SU-DHL-6 (cell line): ENCODE measurements around the gene TMEM37.

Experiments
- H2AFZ ChIP-seq: fragments of 200-600 bp; sonication (generic); 2 replicates; pipeline ENCODE4 v1.6.1; 2014; ENCODE audit warnings: low read depth, mild to moderate bottlenecking, moderate library complexity, mixed read lengths, antibody characterized with exemption, low read length; ENCODE audit not compliant: severe bottlenecking
- H3F3A ChIP-seq: fragments of 200-600 bp; shearing (Covaris generic); 2 replicates; pipeline ENCODE4 v1.6.0; 2016; ENCODE audit warnings: antibody characterized with exemption, mild to moderate bottlenecking; ENCODE audit not compliant: insufficient read depth
- H3K27ac ChIP-seq: fragments of 200-600 bp; sonication (generic); 2 replicates; pipeline ENCODE4 v1.5.1; 2016; ENCODE audit warnings: low read depth, mild to moderate bottlenecking, low read length, moderate library complexity, mixed read lengths
- H3K27me3 ChIP-seq: fragments of 200-600 bp; sonication (generic), shearing (Covaris generic); 2 replicates; pipeline ENCODE4 v1.6.0; 2014; ENCODE audit warnings: mild to moderate bottlenecking, low read length
- H3K36me3 ChIP-seq: fragments of 200-600 bp; sonication (generic); 2 replicates; pipeline ENCODE4 v1.6.1; 2014; ENCODE audit warnings: mild to moderate bottlenecking, low read length, mixed read lengths
- H3K4me2 ChIP-seq: fragments of 300-600, 200-600 bp; shearing (Covaris generic), sonication (generic); 2 replicates; pipeline ENCODE4 v1.6.0; 2014; ENCODE audit warnings: low read length, low read depth, mild to moderate bottlenecking; ENCODE audit not compliant: poor library complexity, severe bottlenecking
- H3K4me3 ChIP-seq: fragments of 200-600 bp; sonication (generic); 2 replicates; pipeline ENCODE4 v1.5.1; 2014; ENCODE audit warnings: antibody characterized with exemption, low read length, mild to moderate bottlenecking, mixed read lengths; ENCODE audit not compliant: insufficient read depth, poor library complexity, severe bottlenecking
- H3K79me2 ChIP-seq: fragments of 200-600 bp; sonication (generic); 2 replicates; pipeline ENCODE4 v1.6.1; 2014; ENCODE audit warnings: mild to moderate bottlenecking, low read length, moderate library complexity; ENCODE audit not compliant: insufficient read depth
- H3K9ac ChIP-seq: fragments of 200-600 bp; sonication (generic); 2 replicates; pipeline ENCODE4 v1.7.0; 2014; ENCODE audit warnings: mild to moderate bottlenecking, low read length
- H3K9me2 ChIP-seq: fragments of 200-600 bp; sonication (generic); replicated peaks from 2 replicates; pipeline ENCODE4 v1.6.1; 2014; ENCODE audit warnings: low read length; ENCODE audit not compliant: insufficient read depth
- H3K9me3 ChIP-seq: fragments of 200-600 bp; sonication (generic); 2 replicates; pipeline ENCODE4 v1.6.1; 2014; ENCODE audit warnings: low read length, mixed read lengths; ENCODE audit not compliant: insufficient read depth
- H4K20me1 ChIP-seq: fragments of 200-600 bp; sonication (generic); 2 replicates; pipeline ENCODE4 v1.6.1; 2014; ENCODE audit warnings: low read depth, mild to moderate bottlenecking, antibody characterized with exemption, low read length, moderate library complexity, mixed read lengths
- CTCF ChIP-seq: fragments of 200-600 bp; sonication (generic); IDR thresholded peaks from one replicate; pipeline ENCODE4 v1.5.1; 2017; ENCODE audit warnings: antibody characterized with exemption, mild to moderate bottlenecking, low read length, moderate library complexity; ENCODE audit not compliant: insufficient read depth, poor library complexity, severe bottlenecking
- EZH2phosphoT487 ChIP-seq: fragments of 200-600 bp; sonication (generic), shearing (Covaris generic); conservative IDR thresholded peaks from 2 replicates; pipeline ENCODE4 v1.6.1; 2018; ENCODE audit warnings: mild to moderate bottlenecking, antibody characterized with exemption, low read length, moderate library complexity, mixed read lengths

TMEM37 gene

GRCh38 chr2:119441376-119442225 lies 9.9 kb downstream of the TMEM37 start:
- Histone ChIP-seq H3K9ac (no peak overlapping the region), H2AFZ (no peak overlapping the region), H3K4me2 (no peak overlapping the region), H3K9me3 (no peaks in the 10 kb centered on the region), H3K27me3 (no peaks in the 10 kb centered on the region), H3K9me2 (no peaks in the 10 kb centered on the region), H4K20me1 (no peaks in the 10 kb centered on the region), H3K79me2 (no peaks in the 10 kb centered on the region), H3K4me3 (no peak overlapping the region), H3K36me3 (no peaks in the 10 kb centered on the region), H3F3A (no peaks in the 10 kb centered on the region), H3K27ac (no peak overlapping the region)
- TF ChIP-seq EZH2phosphoT487: no peak
- no peak for TF ChIP-seq CTCF

GRCh38 chr2:119442226-119442619 lies 10.6 kb downstream of the TMEM37 start:
- H2AFZ ChIP-seq: peak overlapping the region; percentile 7
- H3K79me2 ChIP-seq: no peaks in the 10 kb centered on the region
- no peak overlapping the region for H3K9ac ChIP-seq
- no peaks in the 10 kb centered on the region for H3K36me3 ChIP-seq
- no peaks in the 10 kb centered on the region for H4K20me1 ChIP-seq
- no peak overlapping the region for H3K27ac ChIP-seq
- no peaks in the 10 kb centered on the region for H3F3A ChIP-seq
- no peak overlapping the region for H3K4me3 ChIP-seq
- H3K9me3 ChIP-seq: no peaks in the 10 kb centered on the region
- no peaks in the 10 kb centered on the region for H3K27me3 ChIP-seq
- H3K4me2 ChIP-seq: no peak overlapping the region
- TF ChIP-seq EZH2phosphoT487 (no peak), CTCF (no peak)
- H3K9me2 ChIP-seq: no peaks in the 10 kb centered on the region

- H3K4me3 ChIP-seq: no peak overlapping the region
- H3K79me2 ChIP-seq: no peaks in the 10 kb centered on the region
- no peaks in the 10 kb centered on the region for H3K36me3 ChIP-seq
- no peak overlapping the region for H2AFZ ChIP-seq
- H3K9me3 ChIP-seq: no peaks in the 10 kb centered on the region
- H3K27ac ChIP-seq: no peak overlapping the region
- TF ChIP-seq EZH2phosphoT487 (no peak), CTCF (no peak)
- no peak overlapping the region for H3K9ac ChIP-seq
- no peaks in the 10 kb centered on the region for H3F3A ChIP-seq
- no peaks in the 10 kb centered on the region for H3K27me3 ChIP-seq
- no peaks in the 10 kb centered on the region for H3K9me2 ChIP-seq
- no peaks in the 10 kb centered on the region for H4K20me1 ChIP-seq
- no peak overlapping the region for H3K4me2 ChIP-seq
These were observed 11.2 kb downstream of the TMEM37 start for GRCh38 chr2:119442850-119443249.
